SKM-1 treated with dmso at 0.1 percent for 144 hours (cell line): ENCODE measurements around the gene PYGO2.

Experiments
- DNase-seq: peaks from one replicate; lab custom pipeline; 2025; ENCODE audit not compliant: unreplicated experiment; lab: John Stamatoyannopoulos, UW

PYGO2 gene

DNA sequence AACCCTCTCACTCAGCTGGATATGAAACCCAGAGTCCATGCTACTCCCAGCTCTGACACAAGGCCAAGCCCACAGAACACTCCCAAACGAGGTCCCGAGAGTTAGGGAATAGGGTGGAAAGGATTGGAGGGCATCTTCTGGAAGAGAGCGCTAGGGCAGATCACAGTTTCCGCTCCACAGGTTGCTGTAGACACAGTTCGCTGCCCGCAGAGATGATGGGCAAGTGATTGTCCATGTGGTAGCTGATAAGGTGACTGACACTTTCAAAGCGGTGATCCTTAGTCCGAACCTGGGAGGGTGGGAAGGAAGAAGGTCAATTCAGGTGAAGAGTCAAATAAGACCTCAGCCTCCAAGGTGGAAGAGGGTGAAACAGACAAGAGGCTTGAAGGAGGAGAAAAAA, 2.1 kb upstream of the PYGO2 start:
- DNase-seq = no peak

DNA sequence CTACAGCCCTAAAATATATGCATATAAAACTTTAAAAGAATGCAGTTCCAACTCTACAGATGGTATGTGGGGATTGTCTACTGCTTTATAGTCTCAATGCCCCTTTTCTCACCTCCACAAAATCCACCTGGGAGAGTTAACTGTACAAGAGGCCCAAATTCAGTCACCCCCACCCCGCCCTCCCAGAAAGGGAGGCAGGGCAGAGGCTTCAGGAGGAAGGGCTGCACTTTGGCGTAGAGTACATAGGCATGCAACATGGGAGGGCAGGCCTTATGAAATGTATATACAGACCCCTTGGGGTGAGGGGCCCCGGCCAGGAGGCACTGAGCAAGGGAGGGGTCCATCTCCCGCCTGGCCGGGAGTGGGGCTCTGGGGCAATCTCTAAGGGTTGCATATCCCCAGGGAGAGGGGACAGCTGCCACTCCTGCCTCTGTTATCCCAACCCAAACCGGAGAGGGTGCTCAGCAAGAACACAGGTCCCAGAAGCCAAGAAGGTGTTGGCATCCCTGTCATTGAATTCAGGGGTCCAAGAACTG, 1.3 kb upstream of the PYGO2 start:
- DNase-seq = no peak

DNA sequence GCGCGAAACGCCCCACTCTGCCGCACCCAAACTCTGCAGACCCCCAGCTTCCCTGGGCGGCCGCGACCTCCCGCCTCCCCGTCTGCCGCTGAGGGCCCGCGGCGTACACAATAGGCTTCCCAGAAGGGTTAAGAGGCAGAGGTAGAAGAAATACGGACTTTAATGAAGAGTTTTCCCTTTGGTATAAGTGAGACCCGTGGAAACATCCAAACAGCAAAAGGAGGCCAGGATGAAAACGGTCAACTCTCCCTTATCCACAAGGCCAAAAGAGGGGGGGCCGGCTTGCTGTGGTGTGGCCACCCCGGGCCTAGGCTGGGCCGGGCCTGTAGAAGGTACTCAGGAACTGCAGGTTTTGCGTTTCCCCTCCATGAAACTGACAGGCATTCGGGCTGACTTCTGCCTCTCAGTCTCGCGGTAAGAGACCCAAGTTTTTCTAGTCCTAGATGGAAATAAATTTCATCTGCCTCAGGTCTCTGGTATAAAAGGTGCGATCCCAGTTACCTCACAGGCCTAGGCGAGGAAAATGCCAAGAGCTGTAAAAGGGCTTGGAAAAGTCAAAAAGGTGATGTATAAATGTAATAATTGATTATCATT, 671 bp upstream of the PYGO2 start:
- no peak for DNase-seq

DNA sequence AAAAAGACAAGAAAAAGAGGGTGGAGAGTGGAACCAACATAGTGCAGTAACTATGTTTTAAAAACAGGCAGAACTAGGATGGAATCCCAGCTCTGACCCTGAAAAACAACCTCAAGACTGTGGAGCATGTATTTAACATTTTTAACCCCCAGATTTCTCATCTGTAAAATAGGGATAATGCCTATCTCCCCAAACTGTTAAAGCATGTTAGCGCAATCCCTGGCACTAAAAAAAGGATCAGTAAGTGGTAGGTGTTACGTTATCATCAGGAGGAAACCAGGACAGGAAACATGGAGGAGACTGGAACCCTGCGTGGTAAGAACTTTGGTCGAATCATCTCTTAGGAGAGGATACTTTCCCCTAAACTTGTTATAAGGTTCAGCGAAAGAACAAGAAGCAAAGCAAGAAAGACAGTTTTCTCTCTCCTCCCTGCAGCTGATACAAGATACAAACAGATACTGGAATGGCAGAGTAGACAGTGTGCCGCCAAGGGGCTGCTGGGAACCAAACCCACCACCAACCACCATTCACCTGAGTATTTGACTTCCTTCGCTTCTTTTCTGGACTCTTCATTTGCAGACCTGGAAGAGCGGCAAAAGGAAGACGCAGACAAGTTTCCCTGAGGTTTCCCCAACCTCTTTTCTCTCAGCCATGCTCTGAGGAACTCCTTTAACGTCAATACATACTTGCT, 991 bp downstream of the PYGO2 start:
- DNase-seq = no peak

DNA sequence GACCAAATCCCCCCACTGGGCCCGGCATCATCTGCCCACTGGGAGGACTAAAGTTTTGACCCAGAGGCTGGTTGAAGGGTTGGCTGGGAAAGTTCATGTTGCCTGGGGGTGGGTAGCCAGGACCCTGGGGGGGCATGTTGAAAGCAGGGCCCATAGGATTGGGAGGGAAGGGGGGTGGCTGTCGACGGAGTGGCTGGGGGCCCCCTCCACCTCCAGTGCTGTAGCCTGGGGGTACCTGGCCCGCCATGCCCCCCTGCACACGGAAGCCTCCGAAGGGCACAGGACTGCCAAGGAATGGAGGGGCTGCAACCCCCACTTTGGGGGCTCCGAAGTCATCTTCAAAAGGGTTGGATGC, 2.2 kb downstream of the PYGO2 start:
- no peak for DNase-seq

DNA sequence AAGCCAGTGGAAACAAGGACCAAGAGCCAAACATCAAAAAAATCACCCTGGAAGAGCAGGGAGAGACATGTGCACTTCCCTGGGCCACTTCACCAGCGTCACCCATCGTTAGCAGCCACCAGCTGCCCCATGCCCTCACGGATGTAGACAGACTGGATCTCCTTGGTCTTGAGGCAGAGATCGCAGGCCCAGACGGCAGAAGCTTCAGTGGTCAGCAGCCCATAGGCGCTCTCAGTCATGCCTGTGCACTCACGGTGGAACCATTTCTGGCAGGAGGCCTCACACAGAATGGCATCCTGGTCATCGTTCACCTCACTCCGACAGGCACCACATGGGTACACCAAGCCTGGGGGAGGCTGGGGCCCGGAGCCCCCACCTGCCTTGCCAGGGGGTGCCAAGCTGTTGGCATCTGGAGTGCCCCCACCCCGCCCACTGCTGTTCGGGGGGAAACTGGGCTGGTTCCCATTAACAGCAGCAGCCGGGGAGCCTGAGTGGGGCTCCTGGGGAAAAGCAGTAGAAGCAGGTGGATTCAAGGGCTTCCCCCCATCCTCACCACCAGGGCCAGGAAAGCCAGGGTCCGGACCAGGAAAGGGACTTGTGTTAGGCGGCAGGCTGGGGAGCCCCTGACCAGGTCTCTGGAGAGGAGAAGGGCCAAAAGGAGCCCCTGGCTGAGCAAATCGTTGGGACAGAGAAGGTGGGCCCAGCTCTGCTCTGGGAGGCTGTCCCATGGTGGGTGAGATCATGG, 2.7 kb downstream of the PYGO2 start:
- no peak for DNase-seq

DNA sequence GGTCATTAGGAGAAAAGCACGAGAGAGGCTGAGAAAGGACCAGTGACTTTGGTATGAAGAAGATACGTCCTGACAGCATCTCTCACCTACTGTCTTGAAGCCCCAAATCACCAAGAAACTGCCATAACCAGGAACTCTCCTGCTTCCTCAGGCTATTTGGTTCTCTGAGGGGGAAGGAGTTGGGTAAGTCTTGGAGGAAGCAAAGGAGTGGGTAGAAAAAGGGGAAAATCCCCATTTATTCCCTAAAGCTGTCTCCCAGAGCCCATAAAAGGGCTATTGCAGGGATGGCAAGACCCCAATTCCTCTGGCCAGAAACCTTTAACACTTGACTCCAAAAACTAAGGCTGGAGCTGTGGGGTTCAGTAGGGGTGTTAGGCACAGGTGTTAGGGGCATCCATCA, 3.5 kb downstream of the PYGO2 start:
- no peak for DNase-seq

DNA sequence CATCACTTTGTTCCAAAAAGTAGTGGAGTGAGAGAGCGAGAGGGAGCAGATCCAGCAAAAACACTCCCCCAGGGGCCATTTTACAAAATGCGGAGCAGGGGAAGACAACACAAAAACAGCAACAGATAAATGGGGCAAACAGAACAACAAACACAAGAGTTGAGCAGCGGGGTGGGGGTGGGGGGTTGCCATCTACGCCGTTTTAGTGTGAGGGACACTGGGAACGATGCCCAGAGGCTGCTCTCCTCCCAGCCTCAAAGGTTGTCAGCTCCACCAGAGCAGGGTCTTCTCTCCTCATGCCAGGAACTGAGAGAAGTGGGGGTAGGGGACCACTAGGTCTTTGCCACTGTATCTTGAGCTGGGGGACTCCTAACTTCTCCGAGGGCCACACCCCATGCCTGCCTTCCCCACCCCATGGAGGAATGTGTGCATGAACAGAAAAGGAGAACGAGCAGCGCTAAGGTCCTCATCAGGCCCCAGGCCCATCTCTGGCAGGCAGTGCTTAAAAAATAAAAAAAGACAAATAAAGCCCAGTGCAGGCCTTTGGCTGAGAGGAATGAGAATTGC, 4.4 kb downstream of the PYGO2 start:
- no peak for DNase-seq

DNA sequence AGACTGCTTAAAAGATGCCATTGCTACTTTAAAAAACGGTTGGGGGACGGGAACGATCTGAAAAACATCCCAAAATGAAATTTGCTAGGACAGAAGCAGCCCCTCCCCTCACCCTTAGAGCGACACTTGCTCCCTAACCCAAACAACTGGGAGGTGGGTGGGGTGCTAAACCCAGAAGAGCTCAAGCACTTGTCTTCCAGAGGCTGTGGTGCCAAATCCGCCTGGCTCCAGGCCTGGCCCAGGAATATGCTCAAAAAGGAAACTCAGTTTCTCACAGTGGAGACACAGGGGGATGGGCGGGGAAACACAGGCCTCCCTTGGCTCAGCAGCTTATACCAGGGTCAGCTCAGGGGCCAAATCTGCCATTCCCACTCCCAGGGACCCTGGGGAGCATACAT, 5.0 kb downstream of the PYGO2 start:
- DNase-seq = no peak

DNA sequence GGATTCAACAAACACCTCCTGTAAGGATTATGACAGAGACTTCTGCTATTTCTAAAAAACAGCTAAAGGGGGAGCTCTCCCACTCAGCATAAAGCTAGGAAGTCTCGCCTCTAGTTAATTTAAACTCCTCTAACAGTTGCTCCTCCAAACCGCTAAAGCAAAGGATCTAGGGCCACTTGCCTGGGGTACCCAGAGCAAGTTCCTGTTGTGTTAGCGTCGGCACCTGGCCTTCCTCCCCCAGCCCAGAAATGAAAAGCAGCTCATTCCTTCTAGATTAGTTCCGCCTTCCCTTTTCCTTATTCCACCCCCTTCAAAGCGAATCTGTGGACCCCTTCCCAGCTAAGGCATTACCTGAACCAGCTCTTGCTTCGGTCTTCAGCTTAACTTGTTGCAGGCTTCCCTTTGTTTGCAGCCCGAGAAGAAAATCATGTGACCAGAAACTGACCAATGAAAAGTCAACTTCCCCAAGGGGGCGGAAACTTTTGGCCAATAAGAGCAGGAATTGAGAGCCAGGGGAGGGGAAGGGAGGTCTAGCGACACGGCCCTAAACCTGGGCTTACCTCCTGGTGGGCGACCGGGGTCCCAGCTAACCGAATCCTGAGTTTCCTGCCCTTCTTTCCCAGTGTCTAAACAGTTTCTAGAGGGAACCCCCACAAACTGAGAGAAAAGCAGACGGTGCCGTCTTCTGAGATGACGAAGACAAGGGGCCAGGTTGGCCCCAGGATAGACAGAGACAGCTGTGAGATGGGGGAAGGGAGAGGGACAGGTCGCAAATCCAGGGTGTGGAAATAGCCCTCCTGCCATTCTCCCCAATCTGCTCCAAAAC, 5.7 kb downstream of the PYGO2 start, which contains the start of gene PBXIP1:
Gene PBXIP1 (minus strand): TSS at position 382 of the 826 bp plus-strand sequence. CDS start 2,378 bp downstream, outside the sequence.
- peak; percentile 98 for DNase-seq

DNA sequence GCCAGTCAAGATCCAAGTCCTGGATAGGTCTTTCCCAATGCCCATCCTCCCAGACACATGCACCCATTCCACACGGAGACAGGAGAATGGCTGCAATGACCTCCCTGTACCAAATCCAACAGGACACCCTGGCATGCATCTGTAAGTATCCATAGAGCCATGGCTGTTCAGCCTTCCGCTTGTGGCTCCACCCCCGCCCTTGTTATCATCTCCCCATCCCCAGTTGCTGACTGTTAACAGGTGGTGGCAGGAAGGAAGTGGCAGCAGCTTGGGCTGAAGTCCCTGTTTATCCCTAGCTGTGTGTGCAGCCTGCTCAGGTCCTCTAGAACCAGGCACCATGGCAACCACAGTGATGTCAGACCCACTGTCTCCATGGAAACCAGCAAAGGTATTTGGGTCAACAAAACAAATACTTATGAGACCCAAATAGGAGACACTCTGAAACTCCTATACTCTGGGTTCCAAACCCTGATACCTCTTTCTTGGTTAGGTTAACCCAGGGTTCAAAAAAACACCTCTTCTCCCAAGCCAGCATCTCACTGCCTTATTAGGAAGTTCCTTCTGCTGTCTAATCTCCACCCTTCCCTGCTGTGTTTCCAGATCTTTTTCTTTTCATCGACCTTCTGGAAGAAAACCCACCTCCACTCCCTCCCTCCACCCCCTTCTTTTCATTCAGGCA, 6.4 kb downstream of the PYGO2 start:
- DNase-seq = no peak

DNA sequence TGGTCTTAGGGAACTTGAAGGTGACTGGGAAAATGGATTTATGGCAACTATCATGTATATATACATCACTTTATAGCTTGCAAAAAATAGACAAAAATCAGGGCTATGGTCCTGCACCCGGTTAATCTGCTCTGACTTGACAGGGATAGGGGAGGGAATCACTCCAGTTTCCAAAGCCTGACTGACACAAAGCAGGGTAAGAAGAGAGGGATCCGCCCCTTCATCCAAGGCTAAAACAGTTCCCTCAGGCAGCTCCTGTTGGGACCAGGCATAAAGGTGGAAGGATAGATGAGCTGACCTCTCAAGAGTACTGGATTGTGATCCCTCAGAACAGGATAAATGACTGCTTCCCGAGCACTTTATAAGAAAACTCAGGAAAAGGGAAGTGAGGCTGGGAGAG, 7.0 kb downstream of the PYGO2 start:
- DNase-seq = no peak

DNA sequence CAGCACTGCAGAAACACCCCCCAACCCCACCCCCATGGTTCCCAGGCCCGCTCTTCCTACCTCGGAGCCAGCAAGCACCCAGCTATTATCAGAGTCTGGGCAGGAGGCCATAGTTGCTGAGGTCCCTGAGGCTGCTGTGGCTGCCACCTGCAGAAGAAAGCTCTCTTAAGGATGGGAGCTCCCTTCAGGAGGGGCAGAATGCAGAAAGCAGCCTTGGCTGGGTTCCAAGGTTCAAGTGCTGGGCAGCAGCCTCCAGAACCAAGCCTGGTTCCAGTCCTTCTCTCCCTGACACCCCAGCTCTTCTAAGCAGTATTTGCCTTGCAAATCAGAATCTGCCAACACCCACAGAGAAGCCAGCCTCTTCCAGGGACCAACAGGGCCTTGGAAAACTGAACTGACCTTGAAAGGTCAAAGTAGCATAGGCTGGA, 8.0 kb downstream of the PYGO2 start:
- no peak for DNase-seq

DNA sequence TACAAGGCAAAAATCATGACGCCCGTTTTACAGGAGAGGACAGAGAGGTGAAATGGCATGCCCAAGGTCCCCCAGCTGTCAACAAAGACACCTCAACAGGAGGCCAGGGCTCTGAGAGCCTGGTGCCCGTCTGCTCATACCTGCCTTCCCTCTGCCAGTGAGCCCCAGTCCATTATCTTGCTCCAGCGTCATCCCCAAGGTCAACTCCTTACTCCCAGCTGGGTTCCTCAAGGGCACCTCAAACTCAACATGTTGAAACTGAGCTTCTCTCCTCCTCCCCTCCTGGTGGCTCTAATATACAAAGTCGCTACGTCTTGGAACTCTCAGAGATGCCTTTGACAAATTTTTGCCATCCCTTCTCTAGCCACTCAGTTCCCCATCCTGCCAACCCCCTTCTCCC, 8.9 kb downstream of the PYGO2 start:
- no peak for DNase-seq

DNA sequence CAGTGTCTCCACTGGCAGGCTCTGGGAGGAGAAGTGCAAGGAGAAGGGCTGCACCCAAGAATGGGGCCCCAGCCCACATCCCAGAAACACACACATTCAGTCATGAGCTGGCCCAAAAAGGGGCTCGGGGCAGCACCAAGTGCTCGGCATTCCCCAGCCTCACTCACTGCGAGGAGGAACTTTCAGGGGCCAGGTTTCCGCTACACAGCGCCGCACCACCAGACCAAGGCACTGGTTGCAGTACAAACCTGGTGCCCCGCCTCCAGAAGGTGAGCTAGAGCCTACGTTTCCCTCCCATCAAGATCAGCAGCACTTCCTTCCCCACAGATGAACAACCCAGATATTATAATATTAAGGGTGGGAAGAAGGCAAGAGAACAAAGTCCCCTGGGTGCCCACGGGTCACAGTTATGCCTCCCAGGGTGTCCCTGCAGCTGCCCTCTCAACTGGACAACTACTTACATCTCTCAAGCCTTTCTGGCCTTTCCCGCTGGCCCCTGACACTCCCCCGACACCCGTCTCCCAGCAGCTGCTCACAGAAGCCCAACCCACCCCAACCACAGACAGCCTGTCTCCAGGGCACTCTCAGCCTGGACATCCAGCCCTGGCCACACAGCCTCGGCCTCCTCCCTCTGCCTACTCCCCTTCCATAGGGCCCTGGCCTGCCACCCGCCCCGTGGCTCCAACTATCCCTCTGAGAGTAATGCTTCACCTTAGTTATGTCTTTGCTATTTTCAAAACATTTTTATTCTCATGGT, 9.5 kb downstream of the PYGO2 start:
- DNase-seq = no peak

DNA sequence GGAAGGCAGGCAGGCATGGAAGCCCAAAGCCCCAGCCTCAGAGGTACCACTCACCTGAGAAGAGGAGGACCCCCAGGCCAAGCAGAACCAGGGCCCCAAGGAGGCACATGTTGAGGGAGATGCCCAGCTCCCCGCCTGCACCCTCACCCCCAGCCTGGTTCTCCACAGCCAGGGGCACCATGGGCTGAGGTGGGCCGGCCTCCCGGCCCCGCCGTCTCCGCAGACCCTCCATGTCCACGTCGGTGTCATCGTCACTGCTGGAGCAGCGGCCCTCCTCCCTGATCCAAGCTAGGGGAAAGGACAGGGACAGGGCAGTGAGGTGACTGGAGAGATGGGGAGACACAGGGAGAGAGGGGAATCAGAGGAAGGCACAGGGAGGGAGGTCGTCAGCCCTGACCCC, 13.5 kb downstream of the PYGO2 start:
- DNase-seq = no peak

DNA sequence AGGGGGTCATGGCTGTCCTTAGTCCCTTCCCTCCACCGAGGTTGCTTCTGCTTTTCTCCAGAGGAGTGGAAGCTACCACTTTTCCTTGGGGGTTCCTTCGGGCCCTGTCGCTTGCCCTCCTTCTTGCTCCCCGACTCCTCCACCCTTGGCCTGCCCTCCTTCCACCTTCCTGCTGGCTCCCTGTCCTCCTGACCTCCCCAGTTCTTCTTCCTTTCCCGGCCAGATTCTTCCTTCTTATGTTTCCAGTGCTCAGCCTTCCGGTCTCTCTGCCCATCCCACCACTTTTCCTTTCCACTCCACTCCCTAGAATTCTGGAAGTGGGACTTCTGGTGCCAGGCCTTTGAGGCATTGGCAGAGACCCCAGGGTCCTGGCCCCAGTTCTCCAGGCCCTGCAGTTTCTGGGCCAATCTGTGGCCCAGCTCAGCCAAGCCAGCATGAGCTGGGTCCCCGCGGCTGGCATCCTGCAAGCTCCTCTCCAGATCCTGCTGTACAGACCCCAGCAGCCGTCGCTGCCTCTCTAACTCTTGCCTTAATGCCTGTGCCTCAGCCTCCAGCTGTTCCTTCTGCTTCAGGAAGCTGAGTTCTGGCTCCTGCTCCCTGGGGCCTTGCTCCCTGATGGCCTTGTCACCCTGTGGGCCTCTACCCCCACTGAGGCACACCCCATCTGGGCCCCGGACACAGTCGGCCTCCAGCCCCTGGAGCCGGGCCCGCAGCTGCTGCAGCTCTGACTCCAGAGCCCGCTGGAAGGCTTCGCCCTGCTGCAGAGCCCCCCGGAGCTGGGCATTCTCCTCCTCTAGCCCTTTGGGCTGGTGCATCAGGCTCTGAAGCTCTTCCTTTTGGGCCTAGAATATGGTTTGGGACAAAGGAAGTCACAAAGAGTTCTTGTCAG, 15.4 kb downstream of the PYGO2 start:
- no peak for DNase-seq

DNA sequence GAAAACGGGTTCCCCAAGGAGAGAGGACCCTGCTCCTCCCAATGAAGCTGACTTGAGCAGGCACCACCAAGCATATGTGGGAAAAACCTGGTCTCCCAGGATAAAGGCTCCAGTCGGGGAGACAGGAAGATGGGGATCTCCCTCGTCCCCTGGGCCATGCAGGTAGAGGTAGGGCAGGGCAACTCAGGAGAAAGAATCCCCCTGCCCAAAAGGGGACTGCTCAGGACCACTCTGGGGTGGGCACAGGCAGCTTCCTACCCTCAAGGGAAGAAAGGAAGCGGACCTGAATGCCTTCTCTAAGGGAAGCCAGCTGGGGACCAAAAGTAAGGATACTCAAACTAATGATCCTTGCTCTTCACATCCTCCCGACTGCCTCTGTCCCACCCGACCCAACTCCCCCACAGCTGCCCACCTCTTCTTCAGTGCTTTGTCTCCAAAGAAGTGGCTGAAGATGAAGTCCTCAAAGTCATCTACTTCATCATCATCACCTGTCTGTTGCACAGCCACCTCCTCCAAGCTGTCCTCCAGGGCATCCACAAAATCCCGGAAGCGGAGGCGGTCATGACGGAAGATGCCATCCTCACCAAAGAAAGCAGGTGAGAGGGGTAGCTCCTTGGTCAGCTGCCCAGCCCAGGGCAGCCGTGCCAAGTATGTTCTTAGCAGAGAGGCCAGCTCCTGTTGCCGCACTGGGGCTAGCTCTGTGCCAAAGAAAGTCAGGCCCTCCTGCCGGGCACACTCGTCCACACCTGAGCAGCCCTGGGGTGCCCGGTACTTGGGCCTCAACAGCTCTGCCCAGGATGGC, 16.2 kb downstream of the PYGO2 start:
- DNase-seq = no peak
